Dendritic cell treated with granulocyte-macrophage colony-stimulating factor and Interleukin-4, amounts not matched to agents 40 ng/mL and 50 ng/mL, for 4 days (primary cell): Measurements from ENCODE around the gene PLSCR3.
A peak's percentile ranks its signal among the peaks of the same experiment; 100 is the strongest.

ENCODE experiments used
- H3K27ac Mint-ChIP-seq: one replicate; pipeline ENCODE4 v1.8.0; 2022; ENCODE audit warnings: mild to moderate bottlenecking, mixed read lengths
- H3K27me3 Mint-ChIP-seq: one replicate; pipeline ENCODE4 v1.8.0; 2022; ENCODE audit warnings: mild to moderate bottlenecking, mixed read lengths
- H3K36me3 Mint-ChIP-seq: one replicate; pipeline ENCODE4 v1.8.0; 2022; ENCODE audit warnings: low read depth, mixed read lengths
- H3K4me1 Mint-ChIP-seq: one replicate; pipeline ENCODE4 v1.8.0; 2022; ENCODE audit warnings: low read depth, mixed read lengths
- H3K4me3 Mint-ChIP-seq: one replicate; pipeline ENCODE4 v1.8.0; 2022; ENCODE audit warnings: mild to moderate bottlenecking, moderate library complexity, mixed read lengths
- H3K9me3 Mint-ChIP-seq: one replicate; pipeline ENCODE4 v1.8.0; 2022; ENCODE audit warnings: mixed read lengths
- intact Hi-C: fragments of 100-400 bp; cut with micrococcal nuclease; formaldehyde crosslinking; loops from one replicate; pipeline ENCODE4 v1.15.0; 2022

The PLSCR3 gene

DNA sequence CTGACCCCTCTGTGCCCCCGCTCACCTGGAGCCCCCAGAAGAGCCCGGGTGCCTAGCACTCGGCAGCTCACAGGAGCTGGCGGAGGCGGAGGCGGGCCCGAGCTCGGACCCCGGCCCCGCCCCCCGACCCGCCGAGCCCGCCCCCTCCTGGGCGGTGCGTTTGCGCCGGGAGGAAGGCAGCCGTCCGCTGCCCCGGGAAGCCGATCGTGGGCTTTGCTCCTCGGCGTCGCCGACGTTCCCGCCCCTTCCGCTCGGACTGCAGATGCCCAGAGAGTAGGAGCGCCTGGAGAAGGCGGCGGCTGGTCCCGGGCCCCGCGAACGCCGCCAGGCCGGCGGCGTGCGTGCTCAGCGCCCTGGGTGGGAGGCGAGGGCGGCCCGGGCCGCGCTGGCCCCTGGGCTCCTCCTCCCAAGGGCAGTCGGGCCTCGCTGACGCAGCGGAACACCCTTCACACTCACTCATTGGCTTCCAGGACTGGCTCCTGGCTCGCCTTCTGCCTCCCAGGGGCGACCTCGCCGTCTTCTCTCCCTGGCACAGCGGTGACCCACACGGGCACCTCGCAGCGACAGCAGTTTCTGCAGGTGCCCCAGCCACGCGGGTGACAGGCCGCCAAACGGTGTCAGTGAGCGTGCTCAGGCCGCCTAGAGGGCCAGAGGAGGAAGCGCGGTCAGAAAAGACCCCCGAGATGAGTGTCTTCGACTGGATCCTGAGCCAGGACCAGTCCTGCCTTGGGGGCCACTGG is at the start of gene PLSCR3:
Gene PLSCR3, minus strand, starts transcription at position 74 of the 740 bp plus-strand sequence. CDS start 415 bp downstream, outside the sequence.
- H3K4me1 Mint-ChIP-seq: peaks cover 38% of the 10 kb centered on the region
- H3K27ac Mint-ChIP-seq: peak within 1 kb of the TSS; percentile 89
- intact Hi-C loops: loop anchor here (1.0 kb wide), 1 partner anchor 10 kb away; the partner anchor contains the start of gene TMEM256
- peak within 1 kb of the TSS; percentile 95 for H3K4me3 Mint-ChIP-seq
- no peaks in the 10 kb centered on the region for H3K27me3 Mint-ChIP-seq
- H3K9me3 Mint-ChIP-seq: no peaks in the 10 kb centered on the region
- peaks cover 47% of the 10 kb centered on the region for H3K36me3 Mint-ChIP-seq

DNA sequence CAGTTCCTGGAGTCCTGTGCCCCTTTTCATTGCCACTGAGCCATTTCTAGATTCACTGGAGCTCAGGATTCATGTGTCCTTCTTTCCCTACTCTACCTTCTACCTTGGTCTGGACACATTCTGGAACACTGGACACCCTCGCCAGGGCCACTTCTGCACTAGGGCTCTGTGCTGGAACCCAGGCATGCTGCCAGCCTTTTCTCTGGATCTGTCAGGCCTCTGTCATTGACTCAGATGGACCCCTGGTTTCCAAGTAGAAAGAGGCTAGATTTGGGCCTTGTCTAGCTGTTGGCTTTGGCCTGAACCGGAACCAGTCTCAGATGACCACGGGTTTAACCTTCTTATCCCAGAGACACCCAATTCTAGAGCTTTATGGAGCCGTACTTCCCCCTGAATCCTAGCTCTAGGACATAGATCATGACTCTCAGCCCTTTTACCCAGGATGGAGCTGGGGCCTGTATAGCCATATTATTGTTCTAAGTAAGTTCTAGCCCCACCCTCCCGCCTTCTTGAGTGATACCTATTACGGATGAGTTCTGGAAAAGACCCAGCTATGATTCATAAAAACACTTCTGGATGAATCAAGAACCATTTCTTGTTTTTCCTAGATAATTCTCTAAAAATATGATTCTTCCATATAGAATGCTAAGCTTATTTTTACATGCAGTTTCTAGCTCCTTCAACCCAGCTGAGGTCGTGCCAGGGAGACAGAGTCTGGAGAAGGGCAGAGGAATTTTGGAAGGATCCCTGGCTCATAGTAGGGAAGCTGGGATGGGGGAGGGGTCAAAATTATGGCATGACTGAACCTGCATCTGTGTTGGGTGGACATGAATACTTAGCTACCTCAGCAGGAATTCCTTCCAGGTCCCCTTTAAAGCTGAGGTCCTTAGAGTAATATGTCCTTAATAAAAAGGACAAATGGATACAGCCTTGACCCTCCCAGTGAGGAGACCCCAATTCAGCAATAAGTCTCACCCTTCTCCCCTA is 49.5 kb upstream of the PLSCR3 start:
- peaks cover 95% of the 10 kb centered on the region for H3K27me3 Mint-ChIP-seq
- H3K27ac Mint-ChIP-seq: no peak overlapping the region
- intact Hi-C loops: no loop called here
- no peaks in the 10 kb centered on the region for H3K36me3 Mint-ChIP-seq
- no peaks in the 10 kb centered on the region for H3K9me3 Mint-ChIP-seq
- H3K4me1 Mint-ChIP-seq: peaks cover 31% of the 10 kb centered on the region
- no peak overlapping the region for H3K4me3 Mint-ChIP-seq

DNA sequence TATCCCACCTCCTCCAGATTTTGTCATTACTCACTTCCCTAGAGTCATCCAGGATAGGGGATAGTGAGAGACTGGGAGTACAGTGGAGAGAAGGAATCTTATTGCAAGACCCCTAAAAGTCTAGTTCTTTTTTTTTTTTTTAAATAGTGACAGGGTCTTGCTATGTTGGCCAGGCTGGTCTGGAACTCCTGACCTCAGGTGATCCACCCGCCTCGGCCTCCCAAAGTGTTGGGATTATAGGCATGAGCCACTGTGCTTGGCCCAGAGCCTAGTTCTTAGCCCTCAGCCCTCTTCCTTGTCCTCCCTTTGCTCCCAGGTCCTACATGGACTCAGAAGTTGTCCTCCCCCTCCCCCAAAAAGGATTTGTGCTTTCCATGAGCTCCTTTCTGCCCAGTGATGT is 47.8 kb upstream of the PLSCR3 start:
- peaks cover 45% of the 10 kb centered on the region for H3K4me1 Mint-ChIP-seq

DNA sequence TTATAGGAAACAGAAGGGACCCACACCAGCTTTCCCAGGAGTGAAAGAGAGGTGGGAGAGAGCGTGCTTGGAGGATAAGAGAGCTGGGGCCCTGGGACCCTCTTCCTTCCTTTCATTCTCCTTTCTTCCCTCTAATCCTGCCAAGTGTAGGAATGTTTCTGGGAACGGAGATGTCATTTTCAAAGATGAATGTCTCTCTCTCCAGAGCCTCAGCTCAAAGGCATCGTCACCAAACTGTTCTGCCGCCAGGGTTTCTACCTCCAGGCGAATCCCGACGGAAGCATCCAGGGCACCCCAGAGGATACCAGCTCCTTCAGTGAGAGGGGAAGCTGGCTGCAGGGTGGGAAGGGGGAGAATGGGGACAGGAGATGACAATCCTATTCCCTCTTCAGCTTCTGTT is 46.9 kb upstream of the PLSCR3 start:
- no peaks in the 10 kb centered on the region for H3K9me3 Mint-ChIP-seq
- intact Hi-C loops: no loop called here
- peaks cover 14% of the 10 kb centered on the region for H3K36me3 Mint-ChIP-seq
- no peak overlapping the region for H3K27ac Mint-ChIP-seq
- H3K27me3 Mint-ChIP-seq: peaks cover 81% of the 10 kb centered on the region
- peaks cover 53% of the 10 kb centered on the region for H3K4me1 Mint-ChIP-seq
- no peak overlapping the region for H3K4me3 Mint-ChIP-seq

More for the DNA sequence above, 47.8 kb upstream of the PLSCR3 start:
- peaks cover 89% of the 10 kb centered on the region for H3K27me3 Mint-ChIP-seq
- no peak overlapping the region for H3K27ac Mint-ChIP-seq
- intact Hi-C loops: no loop called here
- H3K9me3 Mint-ChIP-seq: no peaks in the 10 kb centered on the region
- H3K4me3 Mint-ChIP-seq: no peak overlapping the region
- peaks cover 7% of the 10 kb centered on the region for H3K36me3 Mint-ChIP-seq

DNA sequence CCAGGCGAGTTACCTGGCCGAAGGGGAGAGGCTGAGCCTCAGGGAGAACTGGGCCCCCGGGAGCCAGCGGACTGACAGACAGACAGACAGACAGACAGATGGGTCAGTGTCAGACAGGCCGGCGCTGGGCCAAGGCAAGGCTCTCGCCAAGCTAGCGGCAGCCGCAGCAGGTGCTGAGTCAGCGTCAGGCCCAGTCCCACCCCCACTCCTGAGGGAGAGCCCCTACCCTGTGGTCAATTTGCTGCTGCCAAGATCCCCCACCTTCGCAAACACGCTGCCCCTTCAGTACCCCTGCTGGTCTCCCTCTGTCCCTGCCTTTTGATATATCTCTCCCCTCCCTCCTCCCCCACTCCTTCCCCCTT is 46.5 kb upstream of the PLSCR3 start:
- peaks cover 77% of the 10 kb centered on the region for H3K27me3 Mint-ChIP-seq
- no peak overlapping the region for H3K27ac Mint-ChIP-seq
- peaks cover 19% of the 10 kb centered on the region for H3K36me3 Mint-ChIP-seq
- intact Hi-C loops: no loop called here
- peaks cover 56% of the 10 kb centered on the region for H3K4me1 Mint-ChIP-seq
- H3K9me3 Mint-ChIP-seq: no peaks in the 10 kb centered on the region
- H3K4me3 Mint-ChIP-seq: peak overlapping the region; percentile 86

DNA sequence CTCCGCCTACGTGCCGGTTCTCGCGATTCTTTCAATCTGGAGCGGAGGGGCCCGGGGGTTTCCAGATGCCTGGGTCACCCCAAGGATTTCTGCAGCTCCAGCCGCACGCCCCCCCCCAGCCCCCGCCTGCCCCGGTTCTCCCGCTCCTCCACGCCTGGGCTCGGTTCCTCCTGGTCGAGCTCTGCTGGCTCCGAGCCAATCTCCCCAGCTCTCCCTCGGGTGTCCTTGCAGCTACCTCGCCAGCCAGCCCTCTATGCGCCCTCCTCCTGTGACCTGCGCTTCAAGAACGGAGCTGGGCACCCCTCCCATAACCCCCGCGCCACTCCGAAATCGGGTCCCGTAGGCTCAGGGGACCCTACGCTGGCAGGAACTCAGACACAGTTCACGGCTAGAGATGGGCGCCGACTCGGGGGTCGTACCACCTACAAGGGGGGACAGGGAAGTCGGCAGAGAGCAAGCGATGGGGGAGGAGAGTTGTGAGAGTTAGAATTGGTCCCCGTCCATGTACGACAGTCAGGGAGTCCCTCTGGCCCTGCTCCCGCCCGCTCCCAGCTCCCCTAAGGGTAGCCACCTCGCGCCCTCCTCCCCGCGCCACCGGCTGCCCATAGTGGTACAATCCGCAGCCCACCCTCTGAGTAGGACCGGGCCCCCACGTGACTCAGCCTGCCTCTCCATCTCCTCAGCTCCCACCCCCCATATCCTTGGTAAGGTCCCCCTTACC is 45.9 kb upstream of the PLSCR3 start:
- H3K27ac Mint-ChIP-seq: peak overlapping the region; percentile 53
- H3K36me3 Mint-ChIP-seq: peaks cover 24% of the 10 kb centered on the region
- intact Hi-C loops: no loop called here
- no peaks in the 10 kb centered on the region for H3K9me3 Mint-ChIP-seq
- peaks cover 71% of the 10 kb centered on the region for H3K27me3 Mint-ChIP-seq
- H3K4me3 Mint-ChIP-seq: peak overlapping the region; percentile 86
- peaks cover 51% of the 10 kb centered on the region for H3K4me1 Mint-ChIP-seq

DNA sequence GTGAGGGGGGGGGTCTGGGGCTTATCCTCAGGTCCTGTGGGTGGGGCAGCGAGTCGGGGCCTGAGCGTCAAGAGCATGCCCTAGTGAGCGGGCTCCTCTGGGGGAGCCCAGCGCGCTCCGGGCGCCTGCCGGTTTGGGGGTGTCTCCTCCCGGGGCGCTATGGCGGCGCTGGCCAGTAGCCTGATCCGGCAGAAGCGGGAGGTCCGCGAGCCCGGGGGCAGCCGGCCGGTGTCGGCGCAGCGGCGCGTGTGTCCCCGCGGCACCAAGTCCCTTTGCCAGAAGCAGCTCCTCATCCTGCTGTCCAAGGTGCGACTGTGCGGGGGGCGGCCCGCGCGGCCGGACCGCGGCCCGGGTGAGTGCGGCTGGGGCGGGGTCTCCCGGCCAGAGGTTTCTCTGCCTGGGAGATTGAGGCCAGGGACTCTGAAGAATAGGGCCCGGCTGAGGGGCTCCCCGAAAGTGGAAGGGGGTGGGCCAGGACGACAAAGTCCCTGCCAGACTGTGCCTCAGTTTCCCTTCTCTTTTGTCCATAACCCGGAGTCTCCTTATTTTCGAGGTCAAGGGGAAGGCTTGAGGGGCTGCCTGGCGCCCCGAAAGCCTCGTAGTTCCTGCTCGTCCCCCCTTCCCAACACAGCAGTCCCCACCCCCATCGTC is 45.3 kb upstream of the PLSCR3 start, which contains the start of gene FGF11:
Gene FGF11, plus strand, starts transcription at position 51 of the 651 bp plus-strand sequence. Its CDS starts 109 bp downstream, at position 160.
- H3K4me3 Mint-ChIP-seq: peak within 1 kb of the TSS; percentile 86
- H3K4me1 Mint-ChIP-seq: peaks cover 46% of the 10 kb centered on the region
- H3K27me3 Mint-ChIP-seq: peaks cover 66% of the 10 kb centered on the region
- peaks cover 25% of the 10 kb centered on the region for H3K36me3 Mint-ChIP-seq
- no peaks in the 10 kb centered on the region for H3K9me3 Mint-ChIP-seq
- peak within 1 kb of the TSS; percentile 53 for H3K27ac Mint-ChIP-seq
- intact Hi-C loops: loop anchor here (5.0 kb wide), 1 partner anchor 87 kb away; the partner anchor contains the start of gene KCTD11

DNA sequence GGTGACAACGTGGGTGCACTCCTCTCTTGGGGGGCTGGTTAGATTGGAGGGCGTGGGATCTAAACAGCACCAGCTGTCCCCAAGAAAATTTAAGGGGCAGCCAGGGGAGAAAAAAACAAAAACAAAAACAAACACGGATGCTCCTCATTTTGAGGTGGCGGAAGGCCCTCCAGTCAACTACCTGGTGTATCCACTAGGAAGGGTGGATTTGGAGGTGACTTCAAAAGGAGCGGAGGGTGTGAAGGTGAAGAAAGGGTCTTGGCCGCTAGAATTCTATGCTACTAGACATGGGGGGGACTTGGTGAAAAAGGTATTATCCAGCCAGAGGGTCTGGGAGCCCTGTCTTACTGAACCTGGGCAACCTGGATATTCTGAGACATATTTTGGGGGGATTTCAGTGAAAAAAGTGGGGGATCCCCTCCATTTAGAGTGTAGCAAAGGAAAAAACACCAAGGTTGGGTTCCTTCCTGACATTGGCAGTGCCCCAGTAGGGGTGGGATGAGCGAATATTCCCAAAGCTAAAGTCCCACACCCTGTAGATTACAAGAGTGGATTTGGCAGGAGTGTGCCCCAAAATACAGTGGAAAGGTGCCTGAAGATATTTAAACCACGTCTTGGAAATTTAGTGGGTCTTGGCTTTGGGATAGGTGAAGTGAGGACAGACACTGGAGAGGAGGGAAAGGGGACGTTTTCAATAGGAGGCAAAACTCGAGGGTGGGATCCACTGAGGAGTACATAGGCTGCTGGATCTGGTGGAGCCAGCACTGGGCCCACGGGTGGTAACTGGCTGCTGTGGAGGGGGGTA is 44.5 kb upstream of the PLSCR3 start:
- no peaks in the 10 kb centered on the region for H3K9me3 Mint-ChIP-seq
- H3K4me3 Mint-ChIP-seq: peak overlapping the region; percentile 86
- intact Hi-C loops: loop anchor here (5.0 kb wide), 1 partner anchor 87 kb away; the partner anchor contains the start of gene KCTD11
- H3K27ac Mint-ChIP-seq: peak overlapping the region; percentile 53
- H3K27me3 Mint-ChIP-seq: peaks cover 59% of the 10 kb centered on the region
- peaks cover 46% of the 10 kb centered on the region for H3K4me1 Mint-ChIP-seq
- peaks cover 25% of the 10 kb centered on the region for H3K36me3 Mint-ChIP-seq

DNA sequence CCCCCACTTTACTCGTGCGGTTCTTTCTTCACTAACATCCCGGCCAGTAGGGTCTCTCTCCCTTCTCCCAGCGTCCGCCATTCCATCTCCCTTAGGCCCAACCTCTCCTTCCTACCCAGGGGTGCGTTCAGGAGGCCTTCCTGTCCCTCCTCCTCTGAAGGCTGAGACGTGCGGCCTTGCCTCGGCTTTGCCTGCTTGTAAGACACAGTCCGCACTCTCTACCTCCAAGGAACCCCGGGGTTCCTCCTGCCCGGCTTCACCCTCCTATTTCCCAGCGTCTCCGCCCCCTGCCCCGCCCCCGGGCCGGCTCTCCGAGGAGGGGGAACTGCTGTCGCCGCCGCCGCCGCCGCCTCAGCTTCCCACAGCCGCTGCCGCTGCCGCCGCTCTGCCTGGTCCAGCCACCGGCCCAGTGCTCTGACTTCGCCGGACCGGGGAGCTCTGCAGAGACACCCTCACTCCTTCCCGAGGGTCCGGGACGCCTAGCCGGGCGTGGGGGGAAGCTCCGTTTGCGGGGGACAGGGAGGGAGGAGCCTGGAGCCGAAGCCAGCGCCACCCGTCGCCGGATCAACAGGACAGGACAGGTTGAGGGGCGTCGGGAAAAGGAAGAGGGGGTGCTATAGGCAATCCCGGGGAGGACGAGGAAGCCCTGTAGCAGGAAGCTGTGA is 43.8 kb upstream of the PLSCR3 start:
- intact Hi-C loops: loop anchor here (2.0 to 5.0 kb wide), 2 partner anchors 86 to 123 kb away; partner anchors contain the start of genes KCTD11 and SENP3
- peaks cover 25% of the 10 kb centered on the region for H3K36me3 Mint-ChIP-seq
- H3K27ac Mint-ChIP-seq: peak overlapping the region; percentile 53
- peaks cover 46% of the 10 kb centered on the region for H3K4me1 Mint-ChIP-seq
- H3K27me3 Mint-ChIP-seq: peaks cover 51% of the 10 kb centered on the region
- peak overlapping the region; percentile 86 for H3K4me3 Mint-ChIP-seq
- no peaks in the 10 kb centered on the region for H3K9me3 Mint-ChIP-seq

DNA sequence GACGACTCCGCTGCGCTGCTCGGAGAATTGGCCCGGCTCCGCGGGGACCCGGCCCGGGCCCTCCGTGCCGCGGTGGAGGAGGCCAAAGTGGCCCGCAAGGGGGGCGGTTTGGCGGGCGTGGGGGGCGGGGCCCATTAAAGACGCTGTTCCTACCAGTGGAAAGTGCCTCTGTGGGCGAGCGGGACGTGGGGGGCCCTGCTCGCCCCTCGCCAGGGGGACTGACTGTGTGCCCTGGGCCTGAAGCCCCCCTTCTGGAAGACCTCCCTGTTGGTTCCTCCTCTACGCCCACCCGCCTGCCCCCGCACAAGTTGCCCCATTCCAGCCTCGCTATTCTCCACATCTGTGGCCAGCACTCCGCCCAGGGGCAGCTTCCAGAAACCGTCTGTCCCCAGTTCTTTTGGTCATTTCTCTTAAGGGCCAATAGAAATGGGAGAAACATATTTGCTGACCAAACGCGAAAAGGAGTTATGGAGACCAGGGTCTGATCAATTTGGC is 43.1 kb upstream of the PLSCR3 start:
- H3K4me3 Mint-ChIP-seq: peak overlapping the region; percentile 86
- intact Hi-C loops: loop anchor here (2.0 to 5.0 kb wide), 2 partner anchors 85 to 123 kb away; partner anchors contain the start of genes KCTD11 and SENP3
- H3K4me1 Mint-ChIP-seq: peaks cover 46% of the 10 kb centered on the region
- peaks cover 25% of the 10 kb centered on the region for H3K36me3 Mint-ChIP-seq
- no peaks in the 10 kb centered on the region for H3K9me3 Mint-ChIP-seq
- peak overlapping the region; percentile 53 for H3K27ac Mint-ChIP-seq
- H3K27me3 Mint-ChIP-seq: peaks cover 45% of the 10 kb centered on the region

DNA sequence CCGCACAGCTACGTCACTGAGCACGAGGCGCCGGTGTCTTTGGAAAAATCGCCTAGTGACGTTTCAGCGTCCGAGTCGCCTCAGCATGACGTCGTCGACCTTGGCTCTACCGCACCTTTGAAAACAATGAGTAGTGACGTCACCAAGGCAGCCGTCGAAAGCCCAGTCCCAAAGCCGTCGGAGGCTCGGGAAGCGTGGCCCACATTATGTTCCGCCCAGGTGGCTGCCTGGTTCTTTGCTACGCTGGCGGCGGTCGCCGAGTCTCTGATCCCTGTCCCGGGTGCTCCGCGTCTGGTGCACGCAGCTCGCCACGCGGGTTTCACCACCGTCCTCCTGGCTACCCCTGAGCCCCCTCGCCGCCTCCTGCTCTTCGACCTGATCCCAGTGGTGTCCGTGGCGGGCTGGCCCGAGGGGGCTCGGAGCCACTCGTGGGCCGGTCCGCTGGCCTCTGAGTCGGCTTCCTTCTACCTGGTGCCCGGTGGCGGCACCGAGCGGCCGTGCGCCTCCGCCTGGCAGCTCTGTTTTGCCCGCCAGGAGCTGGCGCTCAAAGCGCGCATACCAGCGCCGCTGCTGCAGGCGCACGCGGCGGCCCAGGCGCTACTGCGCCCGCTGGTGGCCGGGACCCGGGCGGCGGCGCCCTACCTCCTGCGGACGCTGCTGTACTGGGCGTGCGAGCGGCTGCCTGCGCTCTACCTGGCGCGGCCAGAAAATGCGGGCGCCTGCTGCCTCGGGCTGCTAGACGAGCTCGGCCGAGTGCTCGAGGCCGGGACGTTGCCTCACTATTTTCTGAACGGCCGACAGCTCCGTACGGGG is 42.4 kb upstream of the PLSCR3 start:
- peaks cover 38% of the 10 kb centered on the region for H3K27me3 Mint-ChIP-seq
- peaks cover 46% of the 10 kb centered on the region for H3K4me1 Mint-ChIP-seq
- H3K9me3 Mint-ChIP-seq: no peaks in the 10 kb centered on the region
- intact Hi-C loops: loop anchor here (2.0 to 5.0 kb wide), 2 partner anchors 84 to 124 kb away; partner anchors contain the start of genes KCTD11 and SENP3
- peak overlapping the region; percentile 86 for H3K4me3 Mint-ChIP-seq
- peaks cover 25% of the 10 kb centered on the region for H3K36me3 Mint-ChIP-seq
- H3K27ac Mint-ChIP-seq: peak overlapping the region; percentile 90
